ENCODE measurements around the gene EFCAB6.

EFCAB6 gene

GRCh38 chr22:43541462-43542407 is 270.4 kb downstream of the EFCAB6 start:
- H3K4me3 ChIP-seq (replicated peaks; ENCODE audit: low read depth, low read length), result no peak overlapping the region
- H3K36me3 ChIP-seq (ENCODE audit: control insufficient read depth, insufficient read depth, low read length), result no peaks in the 10 kb centered on the region
- H3K27me3 ChIP-seq (replicated peaks; ENCODE audit: control insufficient read depth, insufficient read depth, low read length), result no peaks in the 10 kb centered on the region; the same call in none of the 2 replicates
- no peak for DNase-seq (ENCODE audit: extremely low read depth, insufficient read length)
- no peak for TF ChIP-seq CTCF (IDR thresholded peaks at IDR 0.05; ENCODE audit: insufficient read depth, low read length, poor library complexity, severe bottlenecking)

- no peak for TF ChIP-seq CTCF (IDR thresholded peaks at IDR 0.05; ENCODE audit: insufficient read depth, low read length, poor library complexity, severe bottlenecking)
- H3K27me3 ChIP-seq (replicated peaks; ENCODE audit: control insufficient read depth, insufficient read depth, low read length), result no peaks in the 10 kb centered on the region; the same call in none of the 2 replicates
- no peak overlapping the region for H3K4me3 ChIP-seq (replicated peaks; ENCODE audit: low read depth, low read length)
- H3K36me3 ChIP-seq (ENCODE audit: control insufficient read depth, insufficient read depth, low read length), result no peaks in the 10 kb centered on the region
- no peak for DNase-seq (ENCODE audit: extremely low read depth, insufficient read length)
Observed at GRCh38 chr22:43541022-43541421, 271.1 kb downstream of the EFCAB6 start.

- no peak for TF ChIP-seq CTCF (IDR thresholded peaks at IDR 0.05; ENCODE audit: insufficient read depth, low read length, poor library complexity, severe bottlenecking)
- H3K36me3 ChIP-seq (ENCODE audit: control insufficient read depth, insufficient read depth, low read length), result no peaks in the 10 kb centered on the region
- H3K4me3 ChIP-seq (replicated peaks; ENCODE audit: low read depth, low read length), result no peak overlapping the region
- DNase-seq (ENCODE audit: extremely low read depth, insufficient read length), result no peak
- no peaks in the 10 kb centered on the region; the same call in none of the 2 replicates for H3K27me3 ChIP-seq (replicated peaks; ENCODE audit: control insufficient read depth, insufficient read depth, low read length)
Observed at GRCh38 chr22:43540529-43540923, 271.6 kb downstream of the EFCAB6 start.

- DNase-seq (ENCODE audit: extremely low read depth, insufficient read length), result no peak
Observed at GRCh38 chr22:43539572-43540528, 272.3 kb downstream of the EFCAB6 start.

More at GRCh38 chr22:43539572-43540528, 272.3 kb downstream of the EFCAB6 start:
- H3K27me3 ChIP-seq (replicated peaks; ENCODE audit: control insufficient read depth, insufficient read depth, low read length), result peaks cover 2% of the 10 kb centered on the region
- H3K4me3 ChIP-seq (replicated peaks; ENCODE audit: low read depth, low read length), result no peak overlapping the region
- TF ChIP-seq CTCF (IDR thresholded peaks at IDR 0.05; ENCODE audit: insufficient read depth, low read length, poor library complexity, severe bottlenecking), result no peak
- H3K36me3 ChIP-seq (ENCODE audit: control insufficient read depth, insufficient read depth, low read length), result no peaks in the 10 kb centered on the region

Measured in GM06990 (cell line).